GM12878 (cell line): ENCODE data around the gene SMG9. TPM values are rescaled to one million over a fixed set of nuclear protein-coding genes. Genes with fewer than 3 reads are reported as not detected.

Experiments
- ATF3 ChIP-seq: IDR thresholded peaks from 2 replicates; pipeline ENCODE4 v1.6.1; 2011; ENCODE audit warnings: low read depth, mild to moderate bottlenecking, low read length, moderate library complexity, borderline replicate concordance; ENCODE audit errors: extremely low read depth
- BCL3 ChIP-seq: IDR thresholded peaks from 2 replicates; pipeline ENCODE4 v1.6.1; 2011; ENCODE audit warnings: borderline replicate concordance, low read depth, mild to moderate bottlenecking, moderate library complexity, low read length; ENCODE audit not compliant: insufficient read depth, poor library complexity, severe bottlenecking
- JUNB ChIP-seq: IDR thresholded peaks from 2 replicates; pipeline ENCODE4 v1.6.1; 2016; ENCODE audit warnings: antibody characterized with exemption, mild to moderate bottlenecking
- KLF5 ChIP-seq: fragments of 450-650 bp; IDR thresholded peaks from 2 replicates; pipeline ENCODE4 v1.6.1; 2014; ENCODE audit warnings: mild to moderate bottlenecking; ENCODE audit not compliant: partially characterized antibody
- POLR2AphosphoS2 ChIP-seq: IDR thresholded peaks from 2 replicates; pipeline ENCODE4 v1.6.1; 2011; ENCODE audit warnings: low read depth, mild to moderate bottlenecking, low read length, improper control_type of control experiment, moderate library complexity
- RUNX3 ChIP-seq: IDR thresholded peaks from 2 replicates; pipeline ENCODE4 v1.6.1; 2012; ENCODE audit warnings: low read length, inconsistent platforms
- SIN3A ChIP-seq: IDR thresholded peaks from 2 replicates; pipeline ENCODE4 v1.6.1; 2012; ENCODE audit warnings: low read depth, low read length, improper control_type of control experiment
- SMC3 ChIP-seq: IDR thresholded peaks from 2 replicates; pipeline ENCODE4 v1.6.1; 2011; ENCODE audit warnings: low read length, improper control_type of control experiment, borderline replicate concordance
- TARDBP ChIP-seq: IDR thresholded peaks from 2 replicates; pipeline ENCODE4 v1.6.1; 2016; ENCODE audit warnings: borderline replicate concordance
- ZBTB33 ChIP-seq: fragments of 450-650 bp; IDR thresholded peaks from 2 replicates; pipeline ENCODE4 v1.6.1; 2017; ENCODE audit warnings: mild to moderate bottlenecking
- polyA plus RNA-seq, 11 experiments: library from polyadenylated mRNA; depleted of rRNA in 4 of 11; unstranded in 6 of 11; stranded (reverse) in 5 of 11; fragments of >200 nt; fragmentation: Nextera tagmentation in 4 of 11; fragmentation: Illumina TruSeq in 1 of 11; extraction: Ambion mirVana in 4 of 11; extraction: Trizol in 1 of 11; gene quantifications; 1 replicate in 1 of 11; 2 replicates in 10 of 11; pipeline versions ENCODE4 v1.2.1 to v1.2.3, GENCODE V29; 2011 to 2016; ENCODE audit warnings: inconsistent platforms in 2 of 11, missing spikeins in 2 of 11, low read depth in 1 of 11
- total RNA-seq, 4 experiments: library from RNA; depleted of rRNA in 3 of 4; stranded (reverse); fragments of >200 nt in 3 of 4; fragmentation: Illumina TruSeq in 1 of 4; extraction: Trizol in 1 of 4; gene quantifications; 2 replicates each; pipeline versions ENCODE4 v1.2.1 to v1.2.3, GENCODE V29; 2013 to 2021

SMG9 gene
- total and polyA plus RNA-seq, 10 of the 15 experiments (the other 5 are each of a cell fraction or from before 2014, with no cell fraction given): 0.69 to 52.2 (median 28.1) TPM

GRCh38 chr19:43798026-43798545, 43.3 kb upstream of the SMG9 start (continued):
- TF ChIP-seq KLF5 (no peak), SIN3A (no peak), JUNB (no peak), SMC3 (no peak), RUNX3 (no peak), POLR2AphosphoS2 (no peak), BCL3 (no peak), ZBTB33 (no peak), ATF3 (no peak), TARDBP (no peak)
